Ovary (tissue), 9 donors: Measurements from ENCODE around the gene ATP1B2. TPM values are rescaled to one million over a fixed set of nuclear protein-coding genes. Genes with fewer than 3 reads are reported as not detected.

Source experiments
- DNase-seq, 5 donors: peaks; one replicate each; pipeline ENCODE4 v3.0.0-alpha.2; 2019 to 2020
- H3K27ac ChIP-seq, 2 donors: fragments of 200-600 bp; one replicate each; pipeline versions ENCODE4 v1.5.1 to v1.8.0; 2019 to 2022
- H3K27me3 ChIP-seq: fragments of 200-600 bp; one replicate; pipeline ENCODE4 v1.8.0; 2022
- H3K36me3 ChIP-seq: fragments of 200-600 bp; sonication (generic); one replicate; pipeline ENCODE4 v1.5.1; 2019
- H3K4me1 ChIP-seq: one replicate; pipeline ENCODE4 v1.8.1; 2013; ENCODE audit warnings: mild to moderate bottlenecking, moderate library complexity; ENCODE audit not compliant: insufficient read depth
- H3K4me3 ChIP-seq: fragments of 200-600 bp; sonication (generic); one replicate; pipeline ENCODE4 v1.5.1; 2017
- H3K9me3 ChIP-seq, 2 donors: fragments of 200-600 bp in 1 of 2; sonication (generic) in 1 of 2; one replicate each; pipeline versions ENCODE4 v1.5.1 to v1.8.1; 2013 to 2019; ENCODE audit warnings: mild to moderate bottlenecking in 1 of 2, moderate library complexity in 1 of 2
- CTCF ChIP-seq, 3 donors: fragments of 450-650 bp in 2 of 3; fragments of 200-600 bp in 1 of 3; IDR thresholded peaks; one replicate each; pipeline versions ENCODE4 v1.5.1 to v1.8.0; 2016 to 2022; ENCODE audit warnings: antibody characterized with exemption in 3 of 3, mild to moderate bottlenecking in 1 of 3
- EP300 ChIP-seq: sonication (generic); formaldehyde crosslinking; IDR thresholded peaks from one replicate; pipeline ENCODE4 v1.6.1; 2017; ENCODE audit warnings: antibody characterized with exemption
- POLR2A ChIP-seq: fragments of 450-650 bp; IDR thresholded peaks from one replicate; pipeline ENCODE4 v1.6.1; 2017; ENCODE audit warnings: antibody characterized with exemption, mild to moderate bottlenecking, moderate library complexity
- WGBS, 3 donors: extraction: QIAGEN DNeasy Blood & Tissue Kit in 1 of 3; methylation state at CpG; one replicate each; pipeline versions ENCODE4 v1.1.5 to v1.1.7; 2013 to 2017; 5-methylcytosine and 5-hydroxymethylcytosine counted together
- intact Hi-C, 4 donors: fragments of 100-400 bp; cut with DNase I; formaldehyde crosslinking; loops; one replicate each; pipeline versions ENCODE4 v1.11.0 to v1.15.1; 2022 to 2023
- polyA plus RNA-seq, 2 donors: library from polyadenylated mRNA; stranded (reverse); fragments of 200-250 nt in 1 of 2; fragments of 350-450 nt in 1 of 2; fragmentation: Illumina TruSeq in 1 of 2; extraction: RNeasy Lipid Tissue Mini Kit (QIAGEN cat#74804) in 1 of 2; gene quantifications; one replicate each; pipeline ENCODE4 v1.2.3, GENCODE V29; 2013 to 2014
- total RNA-seq, 7 donors: library from RNA; depleted of rRNA in 2 of 7; stranded (reverse); fragments of >200 nt in 2 of 7; fragmentation: NEBNext Ultra II Directional in 3 of 7; extraction: Animal tissue kit (Norgen Biotek cat#: 25700) in 3 of 7; gene quantifications; one replicate each; pipeline versions ENCODE4 v1.1.0 to v1.2.4, GENCODE V29; 2016 to 2023
- donor health status: DM: no; HTN: no; CAD: no; lungs with moderate emphysema.
- donor health status: DM: no; HTN: no; CAD: no.
- donor health status: Bipolar disorder and iron deficiency.
- donor health status: DM: yes; HTN: yes; CAD: no.
- donor health status: DM: no; HTN: no; CAD: no.
- donor health status: DM: yes; HTN: yes; CAD: no.

ATP1B2 gene
- total and polyA plus RNA-seq, 9 donors: 3.6 to 74.5 (median 34.1) TPM

- Histone ChIP-seq H3K4me3 (no peak overlapping the region), H3K27ac (no peak overlapping the region), H3K27me3 (no peaks in the 10 kb centered on the region), H3K9me3 (no peaks in the 10 kb centered on the region), H3K36me3 (no peaks in the 10 kb centered on the region), H3K4me1 (peaks cover 7% of the 10 kb centered on the region)
- DNase-seq: no peak
- no peak for TF ChIP-seq POLR2A
- no peak for TF ChIP-seq EP300
- no peak for TF ChIP-seq CTCF (IDR thresholded peaks at IDR 0.05)
- intact Hi-C loops: no loop called here
- WGBS, 3 donors: 84 to 92% (median 91%) methylated on average over 3 of the region's 3 CpGs
These were observed 56.1 kb downstream of the ATP1B2 start for GRCh38 chr17:7706631-7707354.

Other genes with a start within 250 kb of the ATP1B2 start
- gene TMEM256, start 246.8 kb upstream of the ATP1B2 start, total RNA-seq: 100 to 1,000 TPM in 2 of 7 donors, 10 to 100 TPM in 5; 57.0 to 133 (median 85.2) TPM
- 100 to 1,000 TPM in 1 of 2 donors, 10 to 100 TPM in 1; 44.0 to 128 TPM for gene TMEM256, start 246.8 kb upstream of the ATP1B2 start, polyA plus RNA-seq
- 10 to 100 TPM; 11.4 to 76.2 (median 53.9) TPM for gene NLGN2, start 243.1 kb upstream of the ATP1B2 start, total RNA-seq
- gene NLGN2, start 243.1 kb upstream of the ATP1B2 start, polyA plus RNA-seq: 10 to 100 TPM; 16.9 to 30.2 TPM
- gene SPEM1, start 230.6 kb upstream of the ATP1B2 start, total RNA-seq: not detected
- not detected for gene SPEM1, start 230.6 kb upstream of the ATP1B2 start, polyA plus RNA-seq
- gene SPEM2, start 225.3 kb upstream of the ATP1B2 start, total RNA-seq: not detected
- gene SPEM2, start 225.3 kb upstream of the ATP1B2 start, polyA plus RNA-seq: not detected
- not detected for gene SPEM3, start 222.1 kb upstream of the ATP1B2 start, total RNA-seq
- gene SPEM3, start 222.1 kb upstream of the ATP1B2 start, polyA plus RNA-seq: not detected
- 1 to 10 TPM in 5 of 7 donors, under 1 TPM in 2; 0.43 to 8.3 (median 1.5) TPM for gene TMEM102, start 215.5 kb upstream of the ATP1B2 start, total RNA-seq
- gene TMEM102, start 215.5 kb upstream of the ATP1B2 start, polyA plus RNA-seq: 1 to 10 TPM in 1 of 2 donors, under 1 TPM in 1; 0.61 to 1.2 TPM
- 1 to 10 TPM in 2 of 7 donors, under 1 TPM in 5; 0.10 to 4.2 (median 0.61) TPM for gene FGF11, start 211.4 kb upstream of the ATP1B2 start, total RNA-seq
- gene FGF11, start 211.4 kb upstream of the ATP1B2 start, polyA plus RNA-seq: 1 to 10 TPM in 1 of 2 donors, under 1 TPM in 1; 0.25 to 5.1 TPM
- 10 to 100 TPM in 2 of 7 donors, 1 to 10 TPM in 5; 3.2 to 13.5 (median 7.6) TPM for gene CHRNB1, start 205.9 kb upstream of the ATP1B2 start, total RNA-seq
- 1 to 10 TPM; 5.9 to 7.8 TPM for gene CHRNB1, start 205.9 kb upstream of the ATP1B2 start, polyA plus RNA-seq
- gene ZBTB4, start 171.3 kb upstream of the ATP1B2 start, total RNA-seq: 100 to 1,000 TPM in 3 of 7 donors, 10 to 100 TPM in 4; 39.3 to 123 (median 85.5) TPM
- 10 to 100 TPM; 53.8 to 84.5 TPM for gene ZBTB4, start 171.3 kb upstream of the ATP1B2 start, polyA plus RNA-seq
- gene SLC35G6, start 169.5 kb upstream of the ATP1B2 start, total RNA-seq: not detected
- gene SLC35G6, start 169.5 kb upstream of the ATP1B2 start, polyA plus RNA-seq: not detected
- 100 to 1,000 TPM in 2 of 7 donors, 10 to 100 TPM in 5; 39.5 to 110 (median 88.2) TPM for gene POLR2A, start 166.6 kb upstream of the ATP1B2 start, total RNA-seq
- 10 to 100 TPM; 26.7 to 74.5 TPM for gene POLR2A, start 166.6 kb upstream of the ATP1B2 start, polyA plus RNA-seq
- 10 to 100 TPM; 37.3 to 78.3 (median 59.6) TPM for gene TNFSF12, start 101.9 kb upstream of the ATP1B2 start, total RNA-seq
- gene TNFSF12, start 101.9 kb upstream of the ATP1B2 start, polyA plus RNA-seq: 10 to 100 TPM; 26.6 to 70.1 TPM
- 10 to 100 TPM; 10.4 to 38.8 (median 21.7) TPM for gene TNFSF13, start 92.2 kb upstream of the ATP1B2 start, total RNA-seq
- gene TNFSF13, start 92.2 kb upstream of the ATP1B2 start, polyA plus RNA-seq: 10 to 100 TPM; 16.9 to 33.1 TPM
- gene SENP3, start 89.0 kb upstream of the ATP1B2 start, total RNA-seq: 10 to 100 TPM; 31.2 to 44.2 (median 42.1) TPM
- 100 to 1,000 TPM in 1 of 2 donors, 10 to 100 TPM in 1; 45.6 to 104 TPM for gene SENP3, start 89.0 kb upstream of the ATP1B2 start, polyA plus RNA-seq
- 10 to 100 TPM in 5 of 7 donors, 1 to 10 TPM in 2; 5.2 to 72.0 (median 14.8) TPM for gene CD68, start 71.3 kb upstream of the ATP1B2 start, total RNA-seq
- gene CD68, start 71.3 kb upstream of the ATP1B2 start, polyA plus RNA-seq: 100 to 1,000 TPM in 1 of 2 donors, 10 to 100 TPM in 1; 22.2 to 132 TPM
- gene MPDU1, start 67.1 kb upstream of the ATP1B2 start, total RNA-seq: 10 to 100 TPM; 13.0 to 60.1 (median 19.6) TPM
- 10 to 100 TPM; 26.2 to 87.9 TPM for gene MPDU1, start 67.1 kb upstream of the ATP1B2 start, polyA plus RNA-seq
- 10 to 100 TPM in 3 of 7 donors, 1 to 10 TPM in 4; 5.0 to 17.3 (median 9.6) TPM for gene SOX15, start 60.8 kb upstream of the ATP1B2 start, total RNA-seq
- gene SOX15, start 60.8 kb upstream of the ATP1B2 start, polyA plus RNA-seq: 10 to 100 TPM in 1 of 2 donors, 1 to 10 TPM in 1; 2.7 to 15.8 TPM
- gene FXR2, start 36.0 kb upstream of the ATP1B2 start, total RNA-seq: 10 to 100 TPM; 13.8 to 32.3 (median 24.2) TPM
- 10 to 100 TPM; 26.6 to 36.1 TPM for gene FXR2, start 36.0 kb upstream of the ATP1B2 start, polyA plus RNA-seq
- gene SAT2, start 23.1 kb upstream of the ATP1B2 start, total RNA-seq: 100 to 1,000 TPM in 6 of 7 donors, 10 to 100 TPM in 1; 89.5 to 195 (median 145) TPM
- gene SAT2, start 23.1 kb upstream of the ATP1B2 start, polyA plus RNA-seq: 100 to 1,000 TPM; 133 to 235 TPM
- gene SHBG, start 20.8 kb upstream of the ATP1B2 start, total RNA-seq: 1 to 10 TPM in 4 of 7 donors, under 1 TPM in 3; 0.69 to 1.3 (median 1.1) TPM
- gene SHBG, start 20.8 kb upstream of the ATP1B2 start, polyA plus RNA-seq: under 1 TPM; 0.63 to 0.67 TPM
- gene TP53, start 36.6 kb downstream of the ATP1B2 start, total RNA-seq: 100 to 1,000 TPM in 1 of 7 donors, 10 to 100 TPM in 6; 16.3 to 124 (median 73.5) TPM
- 10 to 100 TPM; 29.7 to 43.7 TPM for gene TP53, start 36.6 kb downstream of the ATP1B2 start, polyA plus RNA-seq
- 10 to 100 TPM in 1 of 7 donors, 1 to 10 TPM in 6; 1.1 to 10.1 (median 6.9) TPM for gene WRAP53, start 37.6 kb downstream of the ATP1B2 start, total RNA-seq
- 1 to 10 TPM; 4.3 to 6.1 TPM for gene WRAP53, start 37.6 kb downstream of the ATP1B2 start, polyA plus RNA-seq
- 10 to 100 TPM in 1 of 7 donors, 1 to 10 TPM in 6; 1.6 to 11.7 (median 3.3) TPM for gene EFNB3, start 54.3 kb downstream of the ATP1B2 start, total RNA-seq
- gene EFNB3, start 54.3 kb downstream of the ATP1B2 start, polyA plus RNA-seq: 1 to 10 TPM; 5.1 to 5.9 TPM
- 10 to 100 TPM in 1 of 7 donors, 1 to 10 TPM in 5, under 1 TPM in 1; 0.88 to 10.3 (median 2.7) TPM for gene DNAH2, start 66.8 kb downstream of the ATP1B2 start, total RNA-seq
- gene DNAH2, start 66.8 kb downstream of the ATP1B2 start, polyA plus RNA-seq: 1 to 10 TPM; 1.0 to 2.5 TPM
- gene KDM6B, start 183.3 kb downstream of the ATP1B2 start, total RNA-seq: 10 to 100 TPM; 13.7 to 80.8 (median 71.9) TPM
- gene KDM6B, start 183.3 kb downstream of the ATP1B2 start, polyA plus RNA-seq: 10 to 100 TPM in 1 of 2 donors, 1 to 10 TPM in 1; 9.1 to 36.9 TPM
- 10 to 100 TPM in 3 of 7 donors, 1 to 10 TPM in 4; 2.1 to 11.9 (median 8.2) TPM for gene TMEM88, start 204.1 kb downstream of the ATP1B2 start, total RNA-seq
- 10 to 100 TPM in 1 of 2 donors, 1 to 10 TPM in 1; 5.5 to 17.8 TPM for gene TMEM88, start 204.1 kb downstream of the ATP1B2 start, polyA plus RNA-seq
- 10 to 100 TPM; 46.4 to 82.8 (median 54.6) TPM for gene NAA38, start 206.6 kb downstream of the ATP1B2 start, total RNA-seq
- gene NAA38, start 206.6 kb downstream of the ATP1B2 start, polyA plus RNA-seq: 10 to 100 TPM in 1 of 2 donors, 1 to 10 TPM in 1; 4.6 to 59.1 TPM
- 10 to 100 TPM in 6 of 7 donors, 1 to 10 TPM in 1; 7.0 to 18.8 (median 16.1) TPM for gene CYB5D1, start 207.1 kb downstream of the ATP1B2 start, total RNA-seq
- gene CYB5D1, start 207.1 kb downstream of the ATP1B2 start, polyA plus RNA-seq: 10 to 100 TPM; 10.8 to 22.2 TPM
- gene CHD3, start 237.9 kb downstream of the ATP1B2 start, total RNA-seq: 100 to 1,000 TPM in 4 of 7 donors, 10 to 100 TPM in 3; 65.7 to 145 (median 114) TPM
- 100 to 1,000 TPM in 1 of 2 donors, 10 to 100 TPM in 1; 87.2 to 100 TPM for gene CHD3, start 237.9 kb downstream of the ATP1B2 start, polyA plus RNA-seq